K562 (cell line): ENCODE measurements around the gene ELMO3. TPM values are rescaled to one million over a fixed set of nuclear protein-coding genes. Genes with fewer than 3 reads are reported as not detected.

Experiments
- ATAC-seq: fragments of 200-7000 bp; cut with Tn5 transposase; 3 replicates; pipeline ENCODE4 v1.9.1; 2020; ENCODE audit warnings: moderate library complexity
- BruUV-seq: library from RNA; stranded (reverse); fragments of 400-500 nt; replicated peaks from 2 replicates; lab custom pipeline; 2021; lab: Mats Ljungman, UMichigan
- CTCF ChIA-PET: fragments of 300-600 bp; formaldehyde crosslinking; extraction: SDS; loops from one replicate; lab custom pipeline; 2021; ENCODE audit warnings: low intra/inter-chr PET ratio; lab: Yijun Ruan, JAX
- POLR2A ChIA-PET: fragments of 300-600, 350-650 bp; sonication (Branson Sonifier 250); formaldehyde crosslinking; extraction: SDS; loops from one replicate; lab custom pipeline; 2021; ENCODE audit warnings: antibody characterized with exemption, inconsistent platforms; lab: Yijun Ruan, JAX
- DNase-seq, 4 experiments: peaks; one replicate each; pipeline versions ENCODE4 v3.0.0 to v3.0.0-alpha.2; 2011 to 2018; ENCODE audit warnings: low spot score in 3 of 4, mixed read lengths in 3 of 4; ENCODE audit errors: extremely low read depth in 1 of 4
- FAIRE-seq: peaks from 2 replicates; lab custom pipeline; 2011; peaks lifted over from hg19 to GRCh38; lab: Jason Lieb, UNC
- H2AFZ ChIP-seq: 2 replicates; pipeline ENCODE4 v1.6.0; 2011; ENCODE audit warnings: low read depth, low read length, control low read depth, inconsistent platforms
- H3K27ac ChIP-seq: fragments of 200-600 bp; 3 replicates; pipeline ENCODE4 v1.8.0; 2011; ENCODE audit warnings: low read depth, mild to moderate bottlenecking, control low read depth, inconsistent platforms, low read length, moderate library complexity, mixed read lengths; ENCODE audit errors: extremely low read depth
- H3K27me3 ChIP-seq, 2 experiments: fragments of 300-600 bp in 1 of 2; 2 replicates in 1 of 2; 3 replicates in 1 of 2; pipeline versions ENCODE4 v1.6.0 to v1.8.0; 2011; ENCODE audit warnings: inconsistent platforms in 2 of 2, low read length in 2 of 2, mild to moderate bottlenecking in 1 of 2, mixed read lengths in 1 of 2, moderate library complexity in 1 of 2; ENCODE audit not compliant: control insufficient read depth in 2 of 2, insufficient read depth in 2 of 2
- H3K36me3 ChIP-seq: fragments of 300-600 bp; 3 replicates; pipeline ENCODE4 v1.8.0; 2011; ENCODE audit warnings: mild to moderate bottlenecking, low read length, inconsistent platforms; ENCODE audit not compliant: control insufficient read depth, insufficient read depth
- H3K4me1 ChIP-seq, 2 experiments: fragments of 200-600 bp in 1 of 2; replicated peaks in 1 of 2; 2 replicates in 1 of 2; 3 replicates in 1 of 2; pipeline versions ENCODE4 v1.5.1 to v1.8.0; 2011; ENCODE audit warnings: inconsistent platforms in 2 of 2, low read length in 2 of 2, mild to moderate bottlenecking in 1 of 2, mixed read lengths in 1 of 2, moderate library complexity in 1 of 2; ENCODE audit not compliant: control insufficient read depth in 2 of 2, insufficient read depth in 2 of 2
- H3K4me2 ChIP-seq: 2 replicates; pipeline ENCODE4 v1.6.1; 2011; ENCODE audit warnings: low read length, control low read depth, inconsistent platforms, mixed read lengths; ENCODE audit not compliant: insufficient read depth
- H3K4me3 ChIP-seq: fragments of 200-600 bp; sonication (generic), shearing (Covaris generic); 2 replicates; pipeline ENCODE4 v1.5.1; 2016; ENCODE audit warnings: control low read depth, inconsistent platforms
- H3K79me2 ChIP-seq: fragments of 200-600 bp; 3 replicates; pipeline ENCODE4 v1.8.0; 2011; ENCODE audit warnings: low read length, inconsistent platforms; ENCODE audit not compliant: control insufficient read depth, insufficient read depth
- H3K9ac ChIP-seq, 2 experiments: 2 replicates each; pipeline versions ENCODE4 v1.6.0 to v1.6.1; 2011; ENCODE audit warnings: low read depth in 2 of 2, low read length in 2 of 2, control low read depth in 1 of 2, inconsistent platforms in 1 of 2, mild to moderate bottlenecking in 1 of 2, mixed read lengths in 1 of 2; ENCODE audit not compliant: insufficient read depth in 1 of 2
- H3K9me1 ChIP-seq: one replicate; pipeline ENCODE4 v1.6.0; 2011; ENCODE audit warnings: inconsistent platforms, mild to moderate bottlenecking, low read length, moderate library complexity; ENCODE audit not compliant: control insufficient read depth, insufficient read depth
- H3K9me3 ChIP-seq: replicated peaks from 2 replicates; pipeline ENCODE4 v1.5.1; 2011; ENCODE audit warnings: low read depth, low read length, inconsistent platforms; ENCODE audit not compliant: control insufficient read depth, insufficient read depth
- H4K20me1 ChIP-seq: replicated peaks from 2 replicates; pipeline ENCODE4 v1.6.1; 2011; ENCODE audit warnings: low read length, inconsistent platforms, mixed read lengths; ENCODE audit not compliant: control insufficient read depth, insufficient read depth
- CC2D1A ChIP-seq: fragments of 450-650 bp; IDR thresholded peaks from 2 replicates; pipeline ENCODE4 v1.6.1; 2017; ENCODE audit warnings: mild to moderate bottlenecking
- CHD2 ChIP-seq: IDR thresholded peaks from 2 replicates; pipeline ENCODE4 v1.6.1; 2011; ENCODE audit warnings: low read depth, low read length
- CTCF ChIP-seq, 3 experiments: IDR thresholded peaks in 2 of 3; conservative IDR thresholded peaks in 1 of 3; 2 replicates each; pipeline ENCODE4 v1.5.1; 2011 to 2012; ENCODE audit warnings: low read length in 3 of 3, mild to moderate bottlenecking in 3 of 3, control low read depth in 2 of 3, improper control_type of control experiment in 1 of 3, inconsistent platforms in 1 of 3, low read depth in 1 of 3, mixed read lengths in 1 of 3, moderate library complexity in 1 of 3; ENCODE audit not compliant: insufficient read depth in 2 of 3
- ETV5 ChIP-seq: sonication (generic); formaldehyde crosslinking; IDR thresholded peaks from 2 replicates; pipeline ENCODE4 v1.4.0; 2020; ENCODE audit warnings: low read depth, mild to moderate bottlenecking, missing genetic modification reagents
- GABPB1 ChIP-seq: sonication (generic); formaldehyde crosslinking; IDR thresholded peaks from 2 replicates; pipeline ENCODE4 v1.8.0; 2022; ENCODE audit warnings: mild to moderate bottlenecking, missing genetic modification reagents
- KLF6 ChIP-seq: fragments of 250-450 bp; sonication (Bioruptor Pico); IDR thresholded peaks from 2 replicates; pipeline ENCODE4 v1.4.0; 2020; ENCODE audit warnings: mild to moderate bottlenecking, moderate library complexity, borderline replicate concordance
- MAX ChIP-seq: sonication (generic); formaldehyde crosslinking; IDR thresholded peaks from 2 replicates; pipeline ENCODE4 v1.9.0; 2022; ENCODE audit warnings: mild to moderate bottlenecking, missing genetic modification reagents
- NCOA2 ChIP-seq, 2 experiments: fragments of 450-650 bp; IDR thresholded peaks; 2 replicates each; pipeline ENCODE4 v1.6.1; 2018; ENCODE audit warnings: mild to moderate bottlenecking in 2 of 2, moderate library complexity in 1 of 2; ENCODE audit not compliant: partially characterized antibody in 2 of 2
- PBX2 ChIP-seq, 2 experiments: IDR thresholded peaks in 1 of 2; conservative IDR thresholded peaks in 1 of 2; 2 replicates each; pipeline ENCODE4 v1.6.1; 2016; ENCODE audit warnings: low read depth in 2 of 2, mild to moderate bottlenecking in 1 of 2, missing compliant biosample characterization in 1 of 2, missing genetic modification characterization in 1 of 2, moderate library complexity in 1 of 2
- RFX1 ChIP-seq: fragments of 450-650 bp; IDR thresholded peaks from 2 replicates; pipeline ENCODE4 v1.6.1; 2016; ENCODE audit warnings: mild to moderate bottlenecking, moderate library complexity
- SRSF7 ChIP-seq: fragments of 200-400 bp; formaldehyde crosslinking; optimal IDR thresholded peaks from 2 replicates; pipeline ENCODE3; 2017; ENCODE audit warnings: mild to moderate bottlenecking, low read depth, low read length
- ZNF24 ChIP-seq: fragments of 450-650 bp; IDR thresholded peaks from 2 replicates; pipeline ENCODE4 v1.6.1; 2016
- ZNF75A ChIP-seq: fragments of 450-650 bp; formaldehyde crosslinking; IDR thresholded peaks from 2 replicates; pipeline ENCODE4 v1.4.0; 2020; ENCODE audit warnings: mild to moderate bottlenecking
- WGBS: fragments of 100-300 bp; shearing (Covaris generic); methylation state at CpG from one replicate; pipeline ENCODE4 v1.1.6; 2016; ENCODE audit warnings: low coverage, mixed read lengths; ENCODE audit not compliant: insufficient coverage; ENCODE audit errors: missing lambda C conversion rate; 5-methylcytosine and 5-hydroxymethylcytosine counted together
- in situ Hi-C: fragments of 300-500 bp; cut with MboI; formaldehyde crosslinking; loops from 4 replicates; pipeline ENCODE4 v1.15.0; 2018; ENCODE audit warnings: inconsistent platforms, mixed read lengths
- intact Hi-C: fragments of 100-400 bp; cut with micrococcal nuclease; formaldehyde crosslinking; loops from 2 replicates; pipeline ENCODE4 v1.14.2; 2022
- polyA plus RNA-seq, 8 experiments: library from polyadenylated mRNA; depleted of rRNA in 4 of 8; stranded (reverse) in 5 of 8; unstranded in 3 of 8; fragments of >200 nt; fragmentation: Nextera tagmentation in 2 of 8; fragmentation: Illumina TruSeq in 1 of 8; extraction: Ambion mirVana in 2 of 8; extraction: Trizol in 1 of 8; gene quantifications; 2 replicates each; pipeline versions ENCODE4 v1.2.1 to v1.2.3, GENCODE V29; 2011 to 2014; ENCODE audit warnings: inconsistent platforms in 1 of 8, missing spikeins in 1 of 8
- total RNA-seq, 7 experiments: library from RNA; depleted of rRNA in 6 of 7; stranded (reverse); fragments of >200 nt in 6 of 7; fragmentation: Illumina TruSeq in 2 of 7; extraction: Trizol in 2 of 7; gene quantifications; 2 replicates each; pipeline versions ENCODE4 v1.2.1 to v1.2.3, GENCODE V29; 2011 to 2021; ENCODE audit warnings: low replicate concordance in 1 of 7

Gene ELMO3
- total and polyA plus RNA-seq, 9 of the 15 experiments (the other 6 are each of a cell fraction or from before 2014, with no cell fraction given): 0.04 to 5.1 (median 1.5) TPM

GRCh38 chr16:67183627-67184452 lies 15.1 kb upstream of the ELMO3 start, which contains the start of gene MATCAP1:
TSS of gene MATCAP1 (minus strand) at chr16:67183963. CDS start at chr16:67180610, 3,353 bp downstream.
- DNase-seq (peak; percentile 98 to 100 (median 98)), FAIRE-seq (peak; percentile 100), ATAC-seq (peak; percentile 97)
- Histone ChIP-seq H4K20me1 (peaks cover 11% of the 10 kb centered on the region), H3K79me2 (peaks cover 14% of the 10 kb centered on the region), H3K9me1 (no peaks in the 10 kb centered on the region), H3K4me2 (peak within 1 kb of the TSS; percentile 99), H3K9me3 (no peaks in the 10 kb centered on the region), H3K4me3 (peak within 1 kb of the TSS; percentile 61), H3K9ac (peak within 1 kb of the TSS; percentile 81 to 97), H3K27me3 (no peaks in the 10 kb centered on the region), H3K27ac (peak within 1 kb of the TSS; percentile 91), H3K4me1 (peaks cover 13 to 50% of the 10 kb centered on the region in 2 experiments), H3K36me3 (no peaks in the 10 kb centered on the region), H2AFZ (peak within 1 kb of the TSS; percentile 91)
- 5% methylated on average over 72 of the region's 77 CpGs for WGBS
- intact Hi-C loops (loop anchor here (1.0 to 10.0 kb wide), 3 partner anchors 62 to 229 kb away; no protein-coding TSS in a partner anchor), in situ Hi-C loops (no loop called here)
- ChIA-PET POLR2A (interaction anchor here (1.4 kb wide), 1 partner anchor 19 kb away, joined by 3 read pairs; no protein-coding TSS in a partner anchor), CTCF (interaction anchor here (1.2 to 1.4 kb wide), 2 partner anchors 29 to 207 kb away, joined by 3 to 5 read pairs; no protein-coding TSS in a partner anchor)
- BruUV-seq: no TSS peak
- TF ChIP-seq SRSF7 (no peak), PBX2 (CRISPR knock-in tag; IDR thresholded peaks at IDR 0.05; ENCODE audit: low read depth) (peak; percentile 87), PBX2 (tag; conservative IDR thresholded peaks at IDR 0.05; ENCODE audit: low read depth) (peak; percentile 99), ZNF75A (CRISPR knock-in tag) (no peak), MAX (CRISPR knock-in tag) (peak; percentile 81), CHD2 (peak; percentile 79), GABPB1 (CRISPR knock-in tag) (peak; percentile 59; the same call in 1 of the 2 replicates), CTCF (IDR thresholded peaks at IDR 0.05 in 2 of 3, conservative IDR thresholded peaks at IDR 0.05 in 1 of 3; ENCODE audit: insufficient read depth in 2 of 3, low read depth in 1 of 3, low read length in 3 of 3) (no peak; a peak in 1 of 6 replicates), ZNF24 (no peak), CC2D1A (no peak), KLF6 (CRISPR knock-in tag) (no peak), RFX1 (no peak), NCOA2 (IDR thresholded peaks at IDR 0.05; ENCODE audit: partially characterized antibody in 2 of 2) (no peak), ETV5 (CRISPR knock-in tag) (no peak)
